Transverse colon (tissue), 4 donors: ENCODE data around the gene LTBR. TPM values are rescaled to one million over a fixed set of nuclear protein-coding genes. Genes with fewer than 3 reads are reported as not detected.
A peak's percentile ranks its signal among the peaks of the same experiment; 100 is the strongest.
"Not testable (repeated sequence)": the region's sequence is repeated elsewhere in the genome, so short reads cannot be mapped to it uniquely, and the experiment has no call there.

Source experiments
- DNase-seq: peaks from one replicate; pipeline ENCODE4 v3.0.0-alpha.2; 2019
- H3K27ac ChIP-seq, 4 donors: fragments of 200-600 bp; sonication (generic); 2 replicates each; pipeline ENCODE4 v1.5.1; 2016 to 2018; ENCODE audit warnings: inconsistent platforms in 4 of 4
- H3K27me3 ChIP-seq: fragments of 200-600 bp; sonication (generic); 2 replicates; pipeline ENCODE4 v1.5.1; 2017; ENCODE audit warnings: inconsistent platforms
- H3K36me3 ChIP-seq, 4 donors: fragments of 200-600 bp; sonication (generic); 2 replicates each; pipeline ENCODE4 v1.5.1; 2017 to 2019; ENCODE audit warnings: inconsistent platforms in 4 of 4
- H3K4me1 ChIP-seq, 4 donors: fragments of 200-600 bp; sonication (generic); 2 replicates each; pipeline ENCODE4 v1.5.1; 2017 to 2020; ENCODE audit warnings: inconsistent platforms in 4 of 4
- H3K4me3 ChIP-seq, 4 donors: fragments of 200-600 bp; sonication (generic); 1 replicate in 1 of 4; 2 replicates in 3 of 4; pipeline versions ENCODE4 v1.5.1 to v1.6.1; 2017 to 2019; ENCODE audit warnings: inconsistent platforms in 4 of 4
- H3K9me3 ChIP-seq, 2 donors: fragments of 200-600 bp; sonication (generic); 2 replicates each; pipeline ENCODE4 v1.5.1; 2017 to 2019; ENCODE audit warnings: inconsistent platforms in 2 of 2
- EP300 ChIP-seq: sonication (generic); formaldehyde crosslinking; IDR thresholded peaks from one replicate; pipeline ENCODE4 v1.6.1; 2017; ENCODE audit warnings: antibody characterized with exemption, low read depth
- POLR2A ChIP-seq: fragments of 450-650 bp; IDR thresholded peaks from one replicate; pipeline ENCODE4 v1.6.1; 2016; ENCODE audit warnings: antibody characterized with exemption, mild to moderate bottlenecking, moderate library complexity
- POLR2AphosphoS5 ChIP-seq, 3 donors: sonication (generic); formaldehyde crosslinking; IDR thresholded peaks; one replicate each; pipeline ENCODE4 v1.6.1; 2016; ENCODE audit warnings: antibody characterized with exemption in 3 of 3
- WGBS, 2 donors: methylation state at CpG; one replicate each; pipeline ENCODE4 v1.1.5; 2018; ENCODE audit warnings: low coverage in 1 of 2; 5-methylcytosine and 5-hydroxymethylcytosine counted together
- in situ Hi-C, 4 donors: fragments of 200-750 bp; cut with MboI; loops; one replicate each; pipeline versions ENCODE4 v1.15.0 to v1.15.1; 2017; ENCODE audit warnings: low sequenced_read_pairs in 3 of 4, low pct_ligation_motif_present in 1 of 4, low pct_unique_long_range_greater_than_20kb in 1 of 4
- intact Hi-C: fragments of 100-400 bp; cut with DNase I; formaldehyde crosslinking; loops from one replicate; pipeline ENCODE4 v1.15.1; 2023; ENCODE audit warnings: low total_unique reads
- total RNA-seq, 4 donors: library from RNA; depleted of rRNA; stranded (reverse); fragments of >200 nt; gene quantifications; one replicate each; pipeline ENCODE4 v1.1.0, GENCODE V29; 2016
- TF ChIP-seq, protein P1 (sequence below), 5 experiments: fragments of 200-600 bp in 3 of 5; fragments of 450-650 bp in 2 of 5; sonication (generic) in 3 of 5; IDR thresholded peaks; 1 replicate in 2 of 5; 2 replicates in 3 of 5; pipeline ENCODE4 v1.5.1; 2016 to 2017; ENCODE audit warnings: antibody characterized with exemption in 5 of 5, inconsistent platforms in 3 of 5, mild to moderate bottlenecking in 2 of 5, moderate library complexity in 1 of 5

LTBR gene
- total RNA-seq, 4 donors from 2014 or later, result 148 to 367 (median 208) TPM

DNA sequence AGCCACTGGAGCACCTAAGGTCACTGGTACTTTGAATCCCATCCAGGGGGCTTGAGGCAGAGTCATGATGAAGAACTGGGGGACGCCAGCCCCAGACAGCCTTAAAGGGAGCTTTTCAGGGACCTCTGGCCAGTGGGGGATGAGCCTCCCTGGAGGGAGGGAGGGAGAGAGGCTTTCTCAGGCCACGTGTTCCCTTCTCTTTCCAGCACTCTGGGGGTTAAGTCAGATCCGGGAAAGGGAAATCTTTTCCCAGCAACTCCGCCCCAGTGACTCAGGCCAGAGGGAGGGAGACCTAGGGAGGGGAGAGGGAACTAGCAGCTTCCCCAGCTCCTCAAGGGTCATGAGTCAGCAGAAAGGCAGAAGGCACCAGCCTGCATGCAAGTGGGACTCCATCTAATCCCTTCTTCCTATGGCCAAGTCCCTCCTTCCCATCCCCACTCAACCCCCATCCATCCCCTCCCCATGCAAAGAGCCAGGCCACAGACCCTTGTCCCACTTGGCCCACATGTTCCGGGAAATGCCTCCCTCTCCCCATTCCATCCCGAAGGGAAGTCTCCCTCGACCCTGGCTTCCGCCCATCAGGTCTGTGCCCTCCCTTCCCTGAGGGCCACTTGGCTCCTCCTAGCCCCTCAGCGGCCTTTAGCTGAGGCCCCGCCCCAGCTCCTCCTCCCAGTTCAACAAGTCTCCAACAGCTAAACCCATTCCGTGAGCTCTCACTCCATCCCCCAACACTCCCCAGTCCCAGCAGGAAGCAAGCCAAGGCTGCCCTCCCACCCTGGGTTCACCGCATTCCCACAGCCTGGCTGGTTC is 47.7 kb upstream of the LTBR start:
- in situ Hi-C loops, result loop anchor here in 3 of 4 donors (10.0 to 25.0 kb wide), 3 partner anchors 119 to 201 kb away; partner anchors contain the start of genes TAPBPL (in 3 of the 3), VAMP1 (in 2 of the 3) and GAPDH (in 1 of the 3)
- peak; percentile 92 for DNase-seq
- H3K4me1 ChIP-seq, result peaks cover 39 to 87% (median 77%) of the 10 kb centered on the region in 4 donors
- TF ChIP-seq, protein P1, sequence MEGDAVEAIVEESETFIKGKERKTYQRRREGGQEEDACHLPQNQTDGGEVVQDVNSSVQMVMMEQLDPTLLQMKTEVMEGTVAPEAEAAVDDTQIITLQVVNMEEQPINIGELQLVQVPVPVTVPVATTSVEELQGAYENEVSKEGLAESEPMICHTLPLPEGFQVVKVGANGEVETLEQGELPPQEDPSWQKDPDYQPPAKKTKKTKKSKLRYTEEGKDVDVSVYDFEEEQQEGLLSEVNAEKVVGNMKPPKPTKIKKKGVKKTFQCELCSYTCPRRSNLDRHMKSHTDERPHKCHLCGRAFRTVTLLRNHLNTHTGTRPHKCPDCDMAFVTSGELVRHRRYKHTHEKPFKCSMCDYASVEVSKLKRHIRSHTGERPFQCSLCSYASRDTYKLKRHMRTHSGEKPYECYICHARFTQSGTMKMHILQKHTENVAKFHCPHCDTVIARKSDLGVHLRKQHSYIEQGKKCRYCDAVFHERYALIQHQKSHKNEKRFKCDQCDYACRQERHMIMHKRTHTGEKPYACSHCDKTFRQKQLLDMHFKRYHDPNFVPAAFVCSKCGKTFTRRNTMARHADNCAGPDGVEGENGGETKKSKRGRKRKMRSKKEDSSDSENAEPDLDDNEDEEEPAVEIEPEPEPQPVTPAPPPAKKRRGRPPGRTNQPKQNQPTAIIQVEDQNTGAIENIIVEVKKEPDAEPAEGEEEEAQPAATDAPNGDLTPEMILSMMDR (IDR thresholded peaks at IDR 0.05), result no peak
- TF ChIP-seq POLR2A (peak; percentile 66), EP300 (peak; percentile 97), POLR2AphosphoS5 (IDR thresholded peaks at IDR 0.05) (peak; percentile 77 to 88 (median 77))
- WGBS, 2 donors, result 7% methylated on average over 12 of the region's 12 CpGs; no CpG with 5 or more reads in 1 of the 2 donors
- H3K27me3 ChIP-seq, result no peaks in the 10 kb centered on the region
- H3K36me3 ChIP-seq, result peaks cover 0 to 25% (median 11%) of the 10 kb centered on the region in 4 donors
- peak overlapping the region; percentile 26 to 84 (median 32) for H3K4me3 ChIP-seq
- H3K9me3 ChIP-seq, result no peaks in the 10 kb centered on the region
- intact Hi-C loops, result loop anchor here (5.0 to 10.0 kb wide), 2 partner anchors 46 to 219 kb away; partner anchors contain the start of genes IFFO1 and LTBR
- peak overlapping the region; percentile 94 to 99 (median 98) for H3K27ac ChIP-seq

DNA sequence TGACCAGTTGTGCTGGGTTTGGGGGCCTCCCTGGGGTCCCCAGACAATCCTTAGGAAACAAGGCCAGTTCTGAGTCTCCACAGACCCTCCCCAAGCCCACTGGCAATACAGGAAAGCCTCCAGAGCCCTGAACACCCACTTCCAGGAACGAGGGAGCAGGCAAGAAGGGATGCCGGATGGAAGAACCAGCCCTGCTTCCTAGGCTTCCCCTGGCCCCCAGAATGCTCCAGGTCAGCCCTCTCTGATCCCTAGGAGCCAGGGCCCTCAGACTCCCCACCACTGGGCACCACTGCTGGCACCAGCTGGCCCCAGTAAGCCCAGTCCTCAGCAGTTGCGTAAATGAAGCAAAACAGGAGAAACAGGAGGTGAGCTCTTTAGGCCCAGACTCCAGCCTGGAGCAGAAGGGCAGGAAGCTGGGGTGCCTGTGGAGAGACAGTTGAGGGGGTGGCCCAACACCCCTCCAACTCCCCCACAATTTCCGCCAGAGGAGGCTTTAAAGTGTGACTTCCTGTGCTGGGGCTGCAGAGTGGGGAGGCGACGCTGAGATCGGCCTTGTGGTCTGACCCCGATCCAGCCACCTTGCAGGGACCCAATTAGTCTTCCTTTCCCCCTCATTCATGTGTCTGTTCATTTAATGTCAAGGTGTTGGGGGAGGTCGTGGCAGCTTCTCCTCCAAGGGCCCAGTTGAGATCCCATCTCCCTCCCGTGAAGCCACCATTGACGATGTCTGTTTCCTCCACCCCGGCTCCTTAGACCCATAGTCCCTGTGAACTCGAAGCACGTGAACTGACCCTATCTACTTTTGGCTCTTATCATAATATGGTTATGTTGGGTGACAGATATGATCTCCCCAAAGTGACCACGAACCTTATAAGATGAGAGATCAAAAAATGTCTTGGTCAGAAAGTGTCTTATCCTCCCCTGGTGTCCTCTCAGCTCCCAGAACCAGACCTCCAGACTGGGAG is 46.8 kb upstream of the LTBR start:
- TF ChIP-seq, protein P1 (IDR thresholded peaks at IDR 0.05), result no peak
- TF ChIP-seq EP300, result no peak
- peak in 1 of 3 donors; percentile 8 for TF ChIP-seq POLR2AphosphoS5 (IDR thresholded peaks at IDR 0.05)
- no peak for TF ChIP-seq POLR2A
- peak; percentile 62 for DNase-seq
- Histone ChIP-seq H3K4me3 (peak overlapping the region; percentile 25 to 84 (median 30)), H3K36me3 (peaks cover 0 to 18% (median 9%) of the 10 kb centered on the region in 4 donors), H3K27me3 (no peaks in the 10 kb centered on the region), H3K4me1 (peaks cover 40 to 82% (median 77%) of the 10 kb centered on the region in 4 donors), H3K27ac (peak overlapping the region; percentile 94 to 99 (median 98)), H3K9me3 (no peaks in the 10 kb centered on the region)
- 29 to 60% methylated on average over 2 to 14 of the region's 15 CpGs for WGBS, 2 donors
- in situ Hi-C loops, result loop anchor here in 3 of 4 donors (10.0 to 25.0 kb wide), 3 partner anchors 118 to 200 kb away; partner anchors contain the start of genes TAPBPL (in 3 of the 3), VAMP1 (in 2 of the 3) and GAPDH (in 1 of the 3)
- intact Hi-C loops, result loop anchor here (5.0 to 10.0 kb wide), 2 partner anchors 45 to 218 kb away; partner anchors contain the start of genes IFFO1 and LTBR

DNA sequence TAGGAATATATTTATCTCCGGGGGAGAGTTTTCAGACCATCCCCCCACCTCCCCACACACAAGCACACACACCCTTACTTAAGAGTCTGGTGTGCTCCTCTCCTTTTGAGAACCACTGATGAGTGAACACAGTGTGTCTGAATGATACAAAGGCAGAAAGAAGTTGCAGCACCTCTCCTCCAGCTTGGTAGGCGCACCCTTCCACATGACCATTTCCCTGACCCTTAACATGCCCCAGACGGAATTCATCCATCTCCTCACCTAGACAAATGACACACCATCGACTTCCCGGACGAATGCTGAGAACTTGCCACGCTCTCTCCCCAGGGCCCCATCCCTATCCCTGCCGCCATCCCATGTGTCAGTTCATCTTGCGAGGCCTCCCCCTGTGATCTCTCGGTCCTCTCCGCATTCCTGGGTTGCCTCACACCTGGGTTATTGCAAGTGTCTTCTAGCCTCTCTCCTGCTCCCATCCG is 46.0 kb upstream of the LTBR start:
- intact Hi-C loops (loop anchor here (5.0 to 10.0 kb wide), 2 partner anchors 44 to 217 kb away; partner anchors contain the start of genes IFFO1 and LTBR), in situ Hi-C loops (loop anchor here in 3 of 4 donors (10.0 to 25.0 kb wide), 3 partner anchors 117 to 199 kb away; partner anchors contain the start of genes TAPBPL (in 3 of the 3), VAMP1 (in 2 of the 3) and GAPDH (in 1 of the 3))
- H3K27me3 ChIP-seq, result no peaks in the 10 kb centered on the region
- H3K36me3 ChIP-seq, result peaks cover 0 to 11% (median 5%) of the 10 kb centered on the region in 4 donors
- TF ChIP-seq POLR2AphosphoS5 (IDR thresholded peaks at IDR 0.05), result peak in 1 of 3 donors; percentile 46
- TF ChIP-seq, protein P1 (IDR thresholded peaks at IDR 0.05), result no peak
- peaks cover 45 to 81% (median 77%) of the 10 kb centered on the region in 4 donors for H3K4me1 ChIP-seq
- WGBS, 2 donors, result 44 to 54% methylated on average over 11 to 12 of the region's 12 CpGs
- no peak for DNase-seq
- H3K9me3 ChIP-seq, result no peaks in the 10 kb centered on the region
- peak overlapping the region; percentile 94 to 99 (median 98) for H3K27ac ChIP-seq
- H3K4me3 ChIP-seq, result peak overlapping the region in 1 of 4 donors; percentile 84

DNA sequence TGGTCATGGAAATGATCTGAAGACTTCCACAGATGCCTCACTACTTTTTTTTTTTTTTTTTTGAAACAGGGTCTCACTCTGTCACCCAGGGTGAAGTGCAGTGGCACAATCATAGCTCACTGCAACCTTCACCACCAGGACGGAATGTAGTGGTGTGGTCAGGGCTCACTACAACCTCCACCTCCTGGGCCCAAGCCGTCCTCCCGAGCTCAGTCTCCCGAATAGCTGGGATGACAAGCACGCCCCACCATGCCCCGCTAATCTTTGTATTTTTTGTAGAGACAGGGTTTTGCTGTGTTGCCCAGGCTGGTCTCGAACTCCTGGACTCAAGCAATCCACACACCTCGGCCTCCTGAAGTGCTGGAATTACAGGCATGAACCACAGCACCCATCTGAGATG is 45.4 kb upstream of the LTBR start:
- Histone ChIP-seq H3K4me1 (peaks cover 40 to 81% (median 76%) of the 10 kb centered on the region in 4 donors), H3K4me3 (peak overlapping the region in 2 of 4 donors; percentile 68 to 84), H3K27ac (peak overlapping the region; percentile 94 to 99 (median 98))
- intact Hi-C loops (loop anchor here (5.0 to 10.0 kb wide), 2 partner anchors 44 to 216 kb away; partner anchors contain the start of genes IFFO1 and LTBR), in situ Hi-C loops (loop anchor here in 3 of 4 donors (10.0 to 25.0 kb wide), 3 partner anchors 116 to 199 kb away; partner anchors contain the start of genes TAPBPL (in 3 of the 3), VAMP1 (in 2 of the 3) and GAPDH (in 1 of the 3))
- not testable (repeated sequence) for DNase-seq, H3K36me3 ChIP-seq, H3K27me3 ChIP-seq, H3K9me3 ChIP-seq
- 42 to 44% methylated on average over 6 to 8 of the region's 8 CpGs for WGBS, 2 donors
